NCI-H2171 treated with DMSO at 0.1 percent for 48 hours (cell line): ENCODE results near the gene PLA2G15.

Source experiments
- DNase-seq: peaks from one replicate; lab custom pipeline; 2025; lab: John Stamatoyannopoulos, UW

Gene PLA2G15

GRCh38 chr16:68253721-68254120 is 8.5 kb downstream of the PLA2G15 start:
- no peak for DNase-seq

GRCh38 chr16:68255712-68256111 is 10.5 kb downstream of the PLA2G15 start:
- no peak for DNase-seq

- DNase-seq, result peak; percentile 41
Observed at GRCh38 chr16:68257251-68257905, 12.2 kb downstream of the PLA2G15 start.

- DNase-seq, result no peak
Observed at GRCh38 chr16:68257906-68258800, 13.0 kb downstream of the PLA2G15 start.

- no peak for DNase-seq
Observed at GRCh38 chr16:68259007-68259825, 14.0 kb downstream of the PLA2G15 start.

GRCh38 chr16:68263559-68264127 is 18.5 kb downstream of the PLA2G15 start:
- DNase-seq, result no peak

- peak; percentile 59 for DNase-seq
Observed at GRCh38 chr16:68264128-68265077, 19.2 kb downstream of the PLA2G15 start, which contains the start of gene SLC7A6. Gene SLC7A6, plus strand, starts transcription at chr16:68264526. Its CDS starts 10,201 bp downstream, at chr16:68274727.

GRCh38 chr16:68265078-68265920 is 20.1 kb downstream of the PLA2G15 start:
- DNase-seq, result peak; percentile 53

- peak; percentile 93 for DNase-seq
Observed at GRCh38 chr16:68267612-68268405, 22.6 kb downstream of the PLA2G15 start.

- DNase-seq, result no peak
Observed at GRCh38 chr16:68269793-68270192, 24.6 kb downstream of the PLA2G15 start.

- DNase-seq, result no peak
Observed at GRCh38 chr16:68270353-68270752, 25.2 kb downstream of the PLA2G15 start.

- peak; percentile 90 for DNase-seq
Observed at GRCh38 chr16:68272507-68273209, 27.5 kb downstream of the PLA2G15 start.

GRCh38 chr16:68273459-68273858 is 28.3 kb downstream of the PLA2G15 start:
- no peak for DNase-seq

GRCh38 chr16:68273896-68274295 is 28.7 kb downstream of the PLA2G15 start:
- DNase-seq, result no peak

GRCh38 chr16:68274441-68274840 is 29.3 kb downstream of the PLA2G15 start:
- DNase-seq, result no peak

GRCh38 chr16:68275611-68276191 is 30.5 kb downstream of the PLA2G15 start:
- DNase-seq, result peak; percentile 93

- DNase-seq, result no peak
Observed at GRCh38 chr16:68276223-68276622, 31.1 kb downstream of the PLA2G15 start.
